GM12875 (cell line): Measurements from ENCODE around the gene HNRNPM.

ENCODE experiments used
- H3K4me3 ChIP-seq: one replicate; pipeline ENCODE4 v1.5.1; 2011; ENCODE audit warnings: low read depth, low read length, control low read depth
- CTCF ChIP-seq: IDR thresholded peaks from 2 replicates; pipeline ENCODE4 v1.5.1; 2011; ENCODE audit warnings: low read depth, mild to moderate bottlenecking, control low read depth, inconsistent platforms, low read length, moderate library complexity, borderline replicate concordance; ENCODE audit not compliant: insufficient read depth

The HNRNPM gene

GRCh38 chr19:8468761-8469373, 24.1 kb downstream of the HNRNPM start:
- TF ChIP-seq CTCF = no peak
- H3K4me3 ChIP-seq = no peak overlapping the region

GRCh38 chr19:8469613-8470368, 25.0 kb downstream of the HNRNPM start:
- TF ChIP-seq CTCF = no peak
- no peak overlapping the region for H3K4me3 ChIP-seq

GRCh38 chr19:8473648-8474476, 29.1 kb downstream of the HNRNPM start:
- no peak for TF ChIP-seq CTCF
- H3K4me3 ChIP-seq = no peak overlapping the region

GRCh38 chr19:8475005-8475404, 30.2 kb downstream of the HNRNPM start:
- no peak overlapping the region for H3K4me3 ChIP-seq
- TF ChIP-seq CTCF = no peak

- H3K4me3 ChIP-seq = no peak overlapping the region
- TF ChIP-seq CTCF = no peak
Measured at GRCh38 chr19:8476524-8476923, 31.7 kb downstream of the HNRNPM start.

GRCh38 chr19:8477889-8478288, 33.1 kb downstream of the HNRNPM start:
- no peak overlapping the region for H3K4me3 ChIP-seq
- TF ChIP-seq CTCF = no peak
